ENCODE results near the gene GLCE.

DNA sequence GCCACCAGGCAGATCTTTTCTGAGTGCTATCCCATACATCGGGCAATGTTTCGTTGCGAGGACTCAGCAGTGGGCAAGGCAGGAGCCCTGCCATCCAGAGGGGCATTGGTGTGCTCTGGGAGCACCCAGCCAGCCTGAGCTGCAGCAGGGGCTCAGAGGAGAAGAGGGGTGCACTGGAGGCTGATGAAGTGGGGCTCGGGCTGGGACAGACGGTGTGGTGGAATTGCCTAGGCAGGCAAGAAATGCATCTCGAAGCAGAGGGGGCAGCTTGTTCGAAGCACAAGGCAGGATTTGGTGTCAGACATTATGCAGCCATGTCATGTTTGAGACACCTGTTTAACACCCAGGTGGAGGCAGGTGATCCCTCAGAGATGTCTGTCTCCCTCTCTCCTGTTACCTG lies 157.6 kb downstream of the GLCE start:
- no peak for TF ChIP-seq EZH2phosphoT487 (IDR thresholded peaks at IDR 0.05; ENCODE audit: borderline replicate concordance)
- no peak for TF ChIP-seq CTCF (conservative IDR thresholded peaks at IDR 0.05; ENCODE audit: low read length)
